ENCODE data around the gene CCDC33. TPM values are rescaled to one million over a fixed set of nuclear protein-coding genes. Genes with fewer than 3 reads are reported as not detected.

Gene CCDC33
- total and polyA plus RNA-seq, 2 experiments from 2014 or later: not detected

- no peaks in the 10 kb centered on the region for H3F3A ChIP-seq (ENCODE audit: insufficient read depth)
- in situ Hi-C loops (cut with MboI): loop anchor here (10.0 kb wide), 1 partner anchor 330 kb away; no protein-coding TSS in a partner anchor
- no peak overlapping the region for H2AFZ ChIP-seq
- H3K9me3 ChIP-seq (ENCODE audit: low read depth): no peaks in the 10 kb centered on the region
- H3K4me1 ChIP-seq (ENCODE audit: insufficient read depth): no peaks in the 10 kb centered on the region
- no peak overlapping the region for H3K4me2 ChIP-seq (ENCODE audit: unreplicated experiment)
- H4K20me1 ChIP-seq (ENCODE audit: insufficient read depth): no peaks in the 10 kb centered on the region
- no peak for DNase-seq
- 36 to 46% methylated on average over 8 to 12 of the region's 12 CpGs for WGBS, 2 experiments (ENCODE audit: low coverage in 1 of 2, low lambda C conversion rate in 2 of 2, missing lambda C conversion rate in 2 of 2)
- no peaks in the 10 kb centered on the region for H3K9me2 ChIP-seq (ENCODE audit: insufficient read depth)
- no peaks in the 10 kb centered on the region for H3K36me3 ChIP-seq (ENCODE audit: low read depth)
- H3K4me3 ChIP-seq: no peak overlapping the region
- H3K9ac ChIP-seq: no peak overlapping the region
- TF ChIP-seq EZH2phosphoT487 (IDR thresholded peaks at IDR 0.05; ENCODE audit: insufficient read depth, low read depth) (no peak), EZH2 (IDR thresholded peaks at IDR 0.05; ENCODE audit: insufficient read depth, poor library complexity, severe bottlenecking) (no peak)
- no peak overlapping the region for H3K27ac ChIP-seq
- H3K27me3 ChIP-seq (replicated peaks; ENCODE audit: insufficient read depth): no peaks in the 10 kb centered on the region; the same call in none of the 2 replicates
- no peaks in the 10 kb centered on the region for H3K79me2 ChIP-seq (ENCODE audit: insufficient read depth)
Observed at GRCh38 chr15:74304431-74304830, 68.3 kb downstream of the CCDC33 start.

GRCh38 chr15:74305687-74306086, 69.6 kb downstream of the CCDC33 start:
- in situ Hi-C loops (cut with MboI): loop anchor here (5.0 to 10.0 kb wide), 2 partner anchors 173 to 331 kb away; partner anchors contain the start of gene ISLR2
- H3K9me2 ChIP-seq (ENCODE audit: insufficient read depth): no peaks in the 10 kb centered on the region
- no peak overlapping the region for H3K9ac ChIP-seq
- H3K36me3 ChIP-seq (ENCODE audit: low read depth): no peaks in the 10 kb centered on the region
- no peak overlapping the region for H3K4me3 ChIP-seq
- no peaks in the 10 kb centered on the region; the same call in none of the 2 replicates for H3K27me3 ChIP-seq (replicated peaks; ENCODE audit: insufficient read depth)
- no peaks in the 10 kb centered on the region for H3F3A ChIP-seq (ENCODE audit: insufficient read depth)
- H3K9me3 ChIP-seq (ENCODE audit: low read depth): no peaks in the 10 kb centered on the region
- no peak overlapping the region for H2AFZ ChIP-seq
- no peaks in the 10 kb centered on the region for H4K20me1 ChIP-seq (ENCODE audit: insufficient read depth)
- no peak overlapping the region for H3K27ac ChIP-seq
- no peak for DNase-seq
- H3K79me2 ChIP-seq (ENCODE audit: insufficient read depth): no peaks in the 10 kb centered on the region
- no peak overlapping the region for H3K4me2 ChIP-seq (ENCODE audit: unreplicated experiment)
- no peak for TF ChIP-seq EZH2phosphoT487 (IDR thresholded peaks at IDR 0.05; ENCODE audit: insufficient read depth, low read depth)
- TF ChIP-seq EZH2 (IDR thresholded peaks at IDR 0.05; ENCODE audit: insufficient read depth, poor library complexity, severe bottlenecking): no peak
- H3K4me1 ChIP-seq (ENCODE audit: insufficient read depth): no peaks in the 10 kb centered on the region
- 78 to 79% methylated on average over 7 of the region's 7 CpGs for WGBS, 2 experiments (ENCODE audit: low coverage in 1 of 2, low lambda C conversion rate in 2 of 2, missing lambda C conversion rate in 2 of 2)

DNA sequence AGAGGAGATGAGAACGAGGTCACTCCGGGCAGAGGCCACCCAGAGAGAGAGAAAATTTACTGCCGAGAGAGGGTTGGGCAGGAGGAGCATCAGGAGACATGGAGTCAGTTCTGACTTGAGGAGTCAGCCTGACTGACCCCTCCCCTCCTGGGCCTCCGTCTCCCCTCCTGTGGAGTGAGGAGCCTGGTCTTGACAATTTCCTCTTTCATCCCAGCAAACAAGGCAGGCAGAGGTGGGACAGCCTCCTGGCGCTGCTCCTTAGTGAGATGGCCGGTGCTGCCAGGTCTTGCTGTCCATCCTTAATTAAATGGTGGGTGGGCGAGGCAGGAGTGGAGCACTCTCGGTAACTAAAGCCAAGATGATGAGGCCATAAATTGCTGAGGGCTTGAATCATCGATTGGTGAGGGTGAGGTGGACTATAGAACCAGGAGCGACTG, 70.7 kb downstream of the CCDC33 start:
- H3K27ac ChIP-seq: no peak overlapping the region
- no peak overlapping the region for H3K9ac ChIP-seq
- peak; percentile 15 for DNase-seq
- H3K9me2 ChIP-seq (ENCODE audit: insufficient read depth): no peaks in the 10 kb centered on the region
- TF ChIP-seq EZH2phosphoT487 (IDR thresholded peaks at IDR 0.05; ENCODE audit: insufficient read depth, low read depth) (no peak), EZH2 (IDR thresholded peaks at IDR 0.05; ENCODE audit: insufficient read depth, poor library complexity, severe bottlenecking) (no peak)
- no peak overlapping the region for H3K4me2 ChIP-seq (ENCODE audit: unreplicated experiment)
- no peaks in the 10 kb centered on the region for H3K79me2 ChIP-seq (ENCODE audit: insufficient read depth)
- no peak overlapping the region for H3K4me3 ChIP-seq
- H3K27me3 ChIP-seq (replicated peaks; ENCODE audit: insufficient read depth): no peaks in the 10 kb centered on the region; the same call in none of the 2 replicates
- H4K20me1 ChIP-seq (ENCODE audit: insufficient read depth): no peaks in the 10 kb centered on the region
- WGBS, 2 experiments (ENCODE audit: low coverage in 1 of 2, low lambda C conversion rate in 2 of 2, missing lambda C conversion rate in 2 of 2): 49 to 50% methylated on average over 10 of the region's 10 CpGs
- in situ Hi-C loops (cut with MboI): loop anchor here (5.0 to 10.0 kb wide), 2 partner anchors 174 to 332 kb away; partner anchors contain the start of gene ISLR2
- H3K4me1 ChIP-seq (ENCODE audit: insufficient read depth): no peaks in the 10 kb centered on the region
- no peaks in the 10 kb centered on the region for H3F3A ChIP-seq (ENCODE audit: insufficient read depth)
- no peaks in the 10 kb centered on the region for H3K9me3 ChIP-seq (ENCODE audit: low read depth)
- no peak overlapping the region for H2AFZ ChIP-seq
- no peaks in the 10 kb centered on the region for H3K36me3 ChIP-seq (ENCODE audit: low read depth)

- no peaks in the 10 kb centered on the region for H3K4me1 ChIP-seq (ENCODE audit: insufficient read depth)
- H3K27me3 ChIP-seq (replicated peaks; ENCODE audit: insufficient read depth): no peaks in the 10 kb centered on the region; the same call in 1 of the 2 replicates
- no peak overlapping the region for H3K9ac ChIP-seq
- TF ChIP-seq EZH2 (IDR thresholded peaks at IDR 0.05; ENCODE audit: insufficient read depth, poor library complexity, severe bottlenecking) (no peak), EZH2phosphoT487 (IDR thresholded peaks at IDR 0.05; ENCODE audit: insufficient read depth, low read depth) (no peak)
- in situ Hi-C loops (cut with MboI): loop anchor here (5.0 to 10.0 kb wide), 2 partner anchors 176 to 333 kb away; partner anchors contain the start of gene ISLR2
- H2AFZ ChIP-seq: no peak overlapping the region
- H4K20me1 ChIP-seq (ENCODE audit: insufficient read depth): no peaks in the 10 kb centered on the region
- 5 to 6% methylated on average over 19 of the region's 19 CpGs for WGBS, 2 experiments (ENCODE audit: low coverage in 1 of 2, low lambda C conversion rate in 2 of 2, missing lambda C conversion rate in 2 of 2)
- no peaks in the 10 kb centered on the region for H3K36me3 ChIP-seq (ENCODE audit: low read depth)
- peak overlapping the region; percentile 34 for H3K4me2 ChIP-seq (ENCODE audit: unreplicated experiment)
- H3K27ac ChIP-seq: no peak overlapping the region
- H3K9me2 ChIP-seq (ENCODE audit: insufficient read depth): no peaks in the 10 kb centered on the region
- no peak overlapping the region for H3K4me3 ChIP-seq
- no peaks in the 10 kb centered on the region for H3F3A ChIP-seq (ENCODE audit: insufficient read depth)
- peak; percentile 84 for DNase-seq
- H3K9me3 ChIP-seq (ENCODE audit: low read depth): no peaks in the 10 kb centered on the region
- no peaks in the 10 kb centered on the region for H3K79me2 ChIP-seq (ENCODE audit: insufficient read depth)
Observed at GRCh38 chr15:74307827-74308811, 72.0 kb downstream of the CCDC33 start.
